Stimulated activated CD4-positive, alpha-beta T cell treated with anti-CD3 and anti-CD28 coated beads, Interleukin-12 subunit alpha, Interleukin-12 subunit beta, amount 100 ng/mL, for 24 hours (primary cell): ENCODE measurements around the gene PMFBP1.

ENCODE experiments used
- DNase-seq, 2 experiments: peaks; one replicate each; pipeline ENCODE4 v3.0.0-alpha.2; 2020; ENCODE audit warnings: low read depth in 2 of 2

PMFBP1 gene

GRCh38 chr16:72129976-72130656, 41.8 kb downstream of the PMFBP1 start:
- no peak for DNase-seq

DNA sequence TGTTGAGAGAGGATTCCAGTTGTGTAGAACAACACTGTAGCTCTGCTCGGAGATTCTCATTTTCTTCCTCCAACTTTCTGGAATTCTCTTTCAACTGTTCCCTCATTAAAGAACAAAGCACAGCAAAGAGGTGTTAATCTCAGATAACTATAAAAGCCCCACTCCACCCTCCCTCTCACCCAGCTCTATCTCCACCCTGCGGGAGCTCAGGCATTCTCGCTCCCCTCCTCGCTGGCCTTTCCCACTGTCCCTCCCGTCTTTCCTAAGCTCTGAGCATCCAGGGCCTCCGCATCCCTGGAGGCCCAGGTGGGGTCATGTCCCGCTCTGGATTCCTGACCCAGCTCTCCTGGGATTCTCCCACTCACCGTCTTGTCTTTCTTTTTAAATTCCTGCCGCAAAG, 43.3 kb downstream of the PMFBP1 start:
- DNase-seq, result no peak

- no peak for DNase-seq
Measured at GRCh38 chr16:72126429-72126765, 45.6 kb downstream of the PMFBP1 start.

- DNase-seq, result no peak
Measured at GRCh38 chr16:72125635-72126428, 46.1 kb downstream of the PMFBP1 start.

GRCh38 chr16:72124761-72125634, 47.0 kb downstream of the PMFBP1 start:
- DNase-seq, result peak; percentile 27 to 52

- DNase-seq, result no peak
Measured at GRCh38 chr16:72124148-72124547, 47.8 kb downstream of the PMFBP1 start.

- DNase-seq, result no peak
Measured at GRCh38 chr16:72123426-72123825, 48.5 kb downstream of the PMFBP1 start.

- DNase-seq, result no peak
Measured at GRCh38 chr16:72122916-72123315, 49.0 kb downstream of the PMFBP1 start.

- DNase-seq, result no peak
Measured at GRCh38 chr16:72122308-72122707, 49.6 kb downstream of the PMFBP1 start.

DNA sequence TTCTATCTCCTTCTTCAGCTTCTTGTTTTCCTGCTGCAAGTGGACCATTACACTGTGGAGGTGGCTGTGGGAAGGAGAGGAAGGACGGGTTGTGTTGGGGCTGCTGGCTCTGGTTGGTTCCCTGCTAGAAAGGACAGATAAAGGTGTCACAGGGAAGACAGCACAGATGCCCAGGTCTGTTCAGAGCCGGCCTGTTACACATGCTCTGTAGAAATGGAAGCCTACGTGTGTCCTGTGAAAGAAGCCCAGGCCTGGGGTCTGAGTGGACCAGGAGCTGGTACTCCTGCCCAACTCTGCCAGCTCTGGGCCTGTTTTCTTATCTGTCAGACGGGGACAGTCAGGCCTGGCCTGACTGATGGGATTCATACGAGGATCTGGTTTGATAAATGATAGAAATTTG, 51.9 kb downstream of the PMFBP1 start:
- DNase-seq, result no peak

DNA sequence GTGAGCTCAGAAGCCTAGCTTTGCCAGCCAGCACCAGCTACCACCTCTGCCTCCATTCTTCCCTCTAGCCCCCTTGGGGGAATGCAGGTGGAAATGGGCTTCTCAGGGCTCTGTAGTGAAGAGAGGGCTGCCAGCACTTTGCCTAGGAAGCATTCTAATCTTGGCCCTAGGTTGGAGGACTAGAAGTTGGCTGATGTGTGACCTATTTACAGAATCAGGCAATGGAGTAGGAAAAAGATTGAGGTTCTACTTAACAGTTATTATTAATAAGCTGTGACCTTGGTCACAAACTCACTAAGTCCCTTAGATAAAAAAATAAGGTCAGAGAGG, 58.4 kb downstream of the PMFBP1 start:
- DNase-seq, result no peak

GRCh38 chr16:72112906-72113615, 58.9 kb downstream of the PMFBP1 start:
- no peak for DNase-seq

DNA sequence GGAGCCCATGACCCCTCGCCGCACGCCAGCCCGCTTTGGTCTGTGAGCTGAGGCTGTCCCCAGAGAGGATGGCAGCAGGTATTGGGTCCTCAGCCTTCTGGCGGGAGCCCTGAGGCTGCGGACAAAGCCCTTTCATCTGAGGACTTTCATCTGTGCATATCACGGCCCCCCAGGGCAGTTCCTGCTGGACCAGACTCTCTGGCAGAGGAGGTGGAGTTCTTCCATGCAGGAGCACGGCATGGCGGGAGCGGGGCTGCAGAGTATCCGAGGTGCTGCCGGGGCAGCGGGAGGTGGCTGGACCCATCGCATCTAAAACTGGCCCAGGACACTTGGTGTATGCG, 59.5 kb downstream of the PMFBP1 start:
- no peak for DNase-seq

GRCh38 chr16:72111657-72112451, 60.1 kb downstream of the PMFBP1 start:
- no peak for DNase-seq

DNA sequence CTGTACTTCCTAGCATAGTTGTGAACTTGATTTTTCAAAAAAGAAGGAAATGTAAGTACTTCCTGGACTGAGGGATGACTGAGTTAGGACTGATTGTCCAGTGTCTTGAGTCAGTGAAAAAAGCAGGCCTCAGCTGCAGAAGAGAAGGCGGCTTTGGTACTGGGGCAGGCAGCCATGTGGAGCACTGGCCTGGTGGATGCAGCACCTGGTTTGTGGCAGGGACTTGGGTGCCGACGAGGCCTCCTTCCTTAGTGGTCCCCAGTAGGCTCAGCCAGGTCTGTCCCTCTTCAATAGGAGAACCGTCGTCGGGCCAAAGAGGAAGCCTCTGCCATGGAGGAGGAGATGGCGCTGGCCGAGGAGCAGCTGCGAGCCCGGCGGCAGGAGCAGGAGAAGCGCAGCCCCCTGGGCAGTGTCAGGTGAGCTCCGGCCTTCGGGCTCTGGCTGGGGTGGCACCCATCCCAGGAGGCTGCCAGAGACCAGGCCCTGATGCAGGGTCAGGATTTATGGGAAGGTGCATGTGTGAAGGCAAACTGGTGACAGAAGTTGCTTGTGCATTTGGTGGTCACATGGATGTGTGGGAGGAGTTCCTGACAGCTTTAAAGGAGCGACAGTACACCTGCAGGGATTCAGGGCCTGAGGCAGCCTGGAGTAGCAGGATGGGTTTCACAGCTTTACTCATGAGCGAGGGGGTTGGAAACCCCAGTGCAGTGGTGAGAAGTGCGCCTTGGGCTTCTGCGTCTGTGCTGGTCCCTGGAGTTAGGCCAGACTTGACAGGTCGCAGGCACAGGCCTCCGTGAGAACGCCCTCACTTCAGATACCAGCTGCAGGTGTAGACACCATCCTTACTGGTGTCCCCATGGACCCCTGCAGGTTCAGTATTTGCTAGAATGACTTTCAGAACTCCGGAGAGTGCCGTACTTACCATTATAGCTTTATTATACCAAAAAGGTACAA, 61.0 kb downstream of the PMFBP1 start:
- no peak for DNase-seq

- no peak for DNase-seq
Measured at GRCh38 chr16:72109966-72110530, 61.9 kb downstream of the PMFBP1 start.

GRCh38 chr16:72109300-72109699, 62.7 kb downstream of the PMFBP1 start:
- no peak for DNase-seq

GRCh38 chr16:72108353-72109102, 63.4 kb downstream of the PMFBP1 start:
- no peak for DNase-seq

- DNase-seq, result no peak
Measured at GRCh38 chr16:72107371-72107770, 64.6 kb downstream of the PMFBP1 start.
